Neuronal stem cell (in vitro differentiated cells): ENCODE data around the gene LRRC17.

Experiments used
- DNase-seq: peaks from one replicate; pipeline ENCODE4 v3.0.0-alpha.2; 2013; ENCODE audit warnings: low spot score
- H2AFZ ChIP-seq: one replicate; pipeline ENCODE4 v1.6.1; 2013; ENCODE audit warnings: mild to moderate bottlenecking, low read length, inconsistent platforms
- H2AK5ac ChIP-seq: 2 replicates; pipeline ENCODE4 v1.6.1; 2013; ENCODE audit warnings: low read depth, mild to moderate bottlenecking, inconsistent platforms, low read length, moderate library complexity, mixed read lengths
- H2BK120ac ChIP-seq: 2 replicates; pipeline ENCODE4 v1.6.1; 2013; ENCODE audit warnings: low read depth, mild to moderate bottlenecking, inconsistent platforms, low read length, moderate library complexity, mixed read lengths
- H2BK12ac ChIP-seq: one replicate; pipeline ENCODE4 v1.6.1; 2013; ENCODE audit warnings: low read length, inconsistent platforms
- H2BK15ac ChIP-seq: 2 replicates; pipeline ENCODE4 v1.6.1; 2013; ENCODE audit warnings: mild to moderate bottlenecking, low read length, inconsistent platforms, mixed read lengths
- H2BK5ac ChIP-seq: one replicate; pipeline ENCODE4 v1.6.1; 2013; ENCODE audit warnings: inconsistent platforms, mild to moderate bottlenecking, low read length, moderate library complexity
- H3K14ac ChIP-seq: one replicate; pipeline ENCODE4 v1.6.1; 2013; ENCODE audit warnings: low read length, inconsistent platforms
- H3K18ac ChIP-seq: 2 replicates; pipeline ENCODE4 v1.6.1; 2013; ENCODE audit warnings: low read length, inconsistent platforms
- H3K23ac ChIP-seq: 2 replicates; pipeline ENCODE4 v1.6.1; 2013; ENCODE audit warnings: low read depth, mild to moderate bottlenecking, mixed read lengths, low read length, inconsistent platforms; ENCODE audit not compliant: poor library complexity
- H3K27ac ChIP-seq: replicated peaks from 3 replicates; pipeline ENCODE4 v1.5.1; 2013; ENCODE audit warnings: low read length, inconsistent platforms
- H3K27me3 ChIP-seq, 3 experiments: 2 replicates each; pipeline ENCODE4 v1.6.1; 2013; ENCODE audit warnings: low read length in 3 of 3, mild to moderate bottlenecking in 2 of 3, inconsistent platforms in 1 of 3, low read depth in 1 of 3, mixed read lengths in 1 of 3, moderate library complexity in 1 of 3; ENCODE audit not compliant: control insufficient read depth in 3 of 3, insufficient read depth in 3 of 3
- H3K36me3 ChIP-seq, 2 donors: replicated peaks in 1 of 2; 2 replicates each; pipeline ENCODE4 v1.6.1; 2013; ENCODE audit warnings: low read length in 2 of 2; ENCODE audit not compliant: control insufficient read depth in 2 of 2, insufficient read depth in 2 of 2
- H3K4ac ChIP-seq: 2 replicates; pipeline ENCODE4 v1.6.1; 2013; ENCODE audit warnings: inconsistent platforms, mild to moderate bottlenecking, low read length, moderate library complexity
- H3K4me1 ChIP-seq, 2 donors: 1 replicate in 1 of 2; 2 replicates in 1 of 2; pipeline ENCODE4 v1.6.1; 2013; ENCODE audit warnings: low read length in 2 of 2, low read depth in 1 of 2; ENCODE audit not compliant: control insufficient read depth in 2 of 2, insufficient read depth in 1 of 2
- H3K4me2 ChIP-seq: one replicate; pipeline ENCODE4 v1.6.1; 2013; ENCODE audit warnings: mild to moderate bottlenecking, low read length, inconsistent platforms; ENCODE audit not compliant: insufficient read depth, poor library complexity, severe bottlenecking
- H3K4me3 ChIP-seq, 2 donors: 2 replicates each; pipeline ENCODE4 v1.5.1; 2013; ENCODE audit warnings: low read length in 2 of 2, mild to moderate bottlenecking in 2 of 2, inconsistent platforms in 1 of 2, moderate library complexity in 1 of 2
- H3K79me1 ChIP-seq: one replicate; pipeline ENCODE4 v1.6.1; 2013; ENCODE audit warnings: low read depth, mild to moderate bottlenecking, inconsistent platforms, low read length, moderate library complexity
- H3K9ac ChIP-seq: one replicate; pipeline ENCODE4 v1.6.1; 2013; ENCODE audit warnings: mild to moderate bottlenecking, low read depth, low read length, inconsistent platforms; ENCODE audit not compliant: poor library complexity
- H3K9me3 ChIP-seq, 2 donors: replicated peaks in 1 of 2; 2 replicates each; pipeline versions ENCODE3 to v1.6.1; 2013; ENCODE audit warnings: low read length in 2 of 2, mild to moderate bottlenecking in 2 of 2, inconsistent platforms in 1 of 2, low read depth in 1 of 2, mixed read lengths in 1 of 2, moderate library complexity in 1 of 2; ENCODE audit not compliant: control insufficient read depth in 2 of 2, insufficient read depth in 1 of 2
- H4K8ac ChIP-seq: one replicate; pipeline ENCODE4 v1.6.1; 2013; ENCODE audit warnings: low read depth, mild to moderate bottlenecking, inconsistent platforms, low read length, moderate library complexity
- H4K91ac ChIP-seq: one replicate; pipeline ENCODE4 v1.6.1; 2013; ENCODE audit warnings: low read length, low read depth, mild to moderate bottlenecking, inconsistent platforms; ENCODE audit not compliant: poor library complexity
- WGBS, 2 donors: extraction: QIAGEN DNeasy Blood & Tissue Kit; methylation state at CpG; one replicate each; pipeline ENCODE4 v1.1.7; 2013; ENCODE audit warnings: missing lambda C conversion rate in 2 of 2, mixed read lengths in 1 of 2; ENCODE audit not compliant: insufficient read length in 2 of 2, insufficient replicate concordance in 1 of 2; ENCODE audit errors: extremely low coverage in 2 of 2; 5-methylcytosine and 5-hydroxymethylcytosine counted together

Gene LRRC17

DNA sequence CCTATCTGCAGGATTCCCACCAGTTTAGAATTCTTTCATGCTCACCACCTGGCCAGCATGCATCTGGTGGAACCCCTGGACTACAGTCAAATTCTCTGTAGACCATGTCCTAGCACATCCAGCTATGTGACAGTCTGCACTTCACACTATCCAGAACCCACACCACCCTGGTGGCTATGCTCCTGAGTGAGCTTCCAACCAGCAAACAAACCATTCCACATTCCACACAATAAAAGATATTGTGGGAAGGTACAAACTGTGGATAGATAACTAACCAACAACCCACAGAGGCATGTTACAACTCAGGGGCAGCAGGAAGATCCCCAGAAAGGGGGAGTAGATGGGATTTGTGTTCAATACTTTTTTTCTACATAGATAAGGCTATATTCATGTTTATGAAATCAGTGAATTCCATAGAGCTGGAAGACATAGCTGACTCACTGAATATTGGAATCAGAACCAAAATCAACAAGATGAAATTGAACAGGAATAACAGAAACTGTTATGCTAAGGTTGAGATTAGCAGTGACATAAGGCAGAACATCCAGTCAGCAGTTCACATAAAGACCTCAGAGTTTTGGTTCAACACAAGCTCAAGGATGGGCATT is 72.5 kb downstream of the LRRC17 start:
- Histone ChIP-seq H3K79me1 (no peaks in the 10 kb centered on the region), H3K4me1 (no peaks in the 10 kb centered on the region), H3K4ac (no peak overlapping the region), H3K27me3 (no peaks in the 10 kb centered on the region), H2BK5ac (no peak overlapping the region), H3K9me3 (no peaks in the 10 kb centered on the region), H2BK15ac (no peak overlapping the region), H2AFZ (no peak overlapping the region), H3K23ac (no peak overlapping the region), H3K18ac (no peak overlapping the region), H3K4me2 (no peak overlapping the region), H3K14ac (no peak overlapping the region), H3K4me3 (peak overlapping the region in 1 of 2 donors; percentile 14), H3K36me3 (no peaks in the 10 kb centered on the region), H2AK5ac (no peak overlapping the region), H4K91ac (no peak overlapping the region), H2BK120ac (no peak overlapping the region), H4K8ac (no peak overlapping the region), H2BK12ac (no peak overlapping the region), H3K9ac (no peak overlapping the region), H3K27ac (no peak overlapping the region)
- no peak for DNase-seq

DNA sequence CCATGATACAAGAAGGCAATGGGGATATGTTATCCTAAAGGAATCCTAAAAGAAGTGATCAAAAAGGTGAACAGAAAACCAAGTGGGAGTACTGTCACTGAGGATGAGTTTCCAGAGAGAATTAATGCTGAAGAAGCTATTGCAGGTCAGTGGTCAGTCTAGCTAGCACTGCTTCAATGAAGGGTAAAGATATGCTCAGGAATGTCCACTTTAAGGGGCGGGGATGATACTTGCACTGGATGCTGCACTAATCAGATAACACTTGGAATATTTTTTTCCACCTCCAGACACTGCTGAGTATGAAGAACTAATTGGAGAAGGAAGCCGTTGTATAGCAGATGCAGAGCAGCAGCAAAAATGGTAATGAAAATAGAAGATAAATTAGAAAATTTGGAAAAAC is 75.3 kb downstream of the LRRC17 start:
- Histone ChIP-seq H3K36me3 (no peaks in the 10 kb centered on the region), H4K8ac (no peak overlapping the region), H2AK5ac (no peak overlapping the region), H3K9me3 (no peaks in the 10 kb centered on the region), H3K27me3 (no peaks in the 10 kb centered on the region), H3K4me3 (no peak overlapping the region), H3K4ac (no peak overlapping the region), H3K27ac (no peak overlapping the region), H2BK120ac (no peak overlapping the region), H3K4me2 (no peak overlapping the region), H2AFZ (no peak overlapping the region), H3K23ac (no peak overlapping the region), H3K9ac (no peak overlapping the region), H3K79me1 (no peaks in the 10 kb centered on the region), H2BK5ac (no peak overlapping the region), H4K91ac (no peak overlapping the region), H3K14ac (no peak overlapping the region), H2BK15ac (no peak overlapping the region), H3K18ac (no peak overlapping the region), H3K4me1 (no peaks in the 10 kb centered on the region), H2BK12ac (no peak overlapping the region)
- no peak for DNase-seq
- WGBS, 2 donors, result no CpG with 5 or more reads among the region's 2 CpGs

DNA sequence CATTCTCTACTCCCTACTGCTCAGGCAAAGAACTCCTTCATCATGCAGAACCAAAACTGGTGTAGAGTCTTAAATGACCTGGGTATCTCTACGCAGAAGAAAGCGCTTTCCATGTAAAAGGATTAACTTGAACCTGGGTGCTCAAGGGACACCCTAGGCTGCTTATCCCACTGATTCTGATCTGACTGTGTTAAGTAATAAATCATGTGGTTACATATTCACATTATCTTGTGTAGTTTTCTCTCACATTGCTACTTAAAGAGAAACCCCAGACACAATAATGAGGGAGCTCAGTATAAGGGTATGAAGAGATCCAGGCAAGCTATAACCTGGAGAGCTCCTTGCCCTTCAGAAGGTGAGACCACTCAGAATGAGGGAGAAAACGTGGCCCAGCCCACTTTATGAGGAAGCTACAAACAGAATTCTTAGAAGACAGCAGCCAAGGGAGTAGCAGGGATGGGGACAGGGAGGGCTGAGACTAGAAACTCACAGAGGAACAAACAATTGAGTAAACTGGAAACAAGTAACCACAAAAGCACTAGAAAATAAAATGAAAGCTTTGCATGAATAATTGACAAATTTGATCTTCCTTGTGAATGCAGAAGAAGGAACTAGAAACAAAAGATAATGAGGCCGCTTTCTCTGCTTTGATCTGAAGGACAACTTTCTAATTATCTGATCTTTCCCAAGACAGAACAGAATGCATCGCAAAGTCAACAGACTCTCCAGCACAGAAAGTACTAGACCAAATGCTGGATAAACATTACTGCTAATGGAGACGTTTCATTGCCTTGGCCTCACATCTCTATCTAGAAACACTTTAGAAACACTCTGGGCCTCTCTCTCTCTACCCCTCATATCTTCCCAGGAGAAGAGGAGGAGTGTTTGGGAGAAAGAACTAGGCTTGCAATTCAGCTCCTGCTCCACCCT is 76.1 kb downstream of the LRRC17 start:
- H4K91ac ChIP-seq, result no peak overlapping the region
- no peak overlapping the region for H3K9ac ChIP-seq
- no peak overlapping the region for H2BK120ac ChIP-seq
- no peak overlapping the region for H2BK12ac ChIP-seq
- no peak overlapping the region for H3K14ac ChIP-seq
- no peak overlapping the region for H3K27ac ChIP-seq
- no peak overlapping the region for H3K4me3 ChIP-seq
- H2AK5ac ChIP-seq, result no peak overlapping the region
- no peak overlapping the region for H2BK5ac ChIP-seq
- DNase-seq, result no peak
- H3K9me3 ChIP-seq, result no peaks in the 10 kb centered on the region
- H3K36me3 ChIP-seq, result no peaks in the 10 kb centered on the region
- no peaks in the 10 kb centered on the region for H3K27me3 ChIP-seq
- H3K4me2 ChIP-seq, result no peak overlapping the region
- H3K18ac ChIP-seq, result no peak overlapping the region
- no CpG with 5 or more reads among the region's 6 CpGs for WGBS, 2 donors
- no peaks in the 10 kb centered on the region for H3K4me1 ChIP-seq
- no peak overlapping the region for H3K4ac ChIP-seq
- H4K8ac ChIP-seq, result no peak overlapping the region
- no peak overlapping the region for H2AFZ ChIP-seq
- H3K23ac ChIP-seq, result no peak overlapping the region
- no peaks in the 10 kb centered on the region for H3K79me1 ChIP-seq
- no peak overlapping the region for H2BK15ac ChIP-seq

DNA sequence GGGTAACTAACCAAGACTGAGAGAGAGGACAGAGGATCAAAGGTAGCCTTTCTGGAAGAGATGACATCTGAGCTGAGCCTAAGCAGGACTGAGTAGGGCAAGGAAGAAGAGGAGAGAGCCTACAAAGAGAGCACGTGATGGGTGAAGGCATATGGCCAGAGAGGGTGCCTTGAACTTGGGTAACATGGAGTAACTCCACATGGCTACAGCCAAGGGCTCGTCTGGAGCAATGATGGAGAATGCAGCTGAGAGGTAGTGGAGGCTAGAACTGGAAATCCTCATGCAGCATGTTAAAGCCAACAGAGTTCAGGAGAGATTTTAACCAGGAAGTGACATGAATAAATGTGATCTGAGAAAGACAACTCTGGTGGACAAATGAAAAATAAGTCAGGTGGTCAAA is 77.8 kb downstream of the LRRC17 start:
- H3K9me3 ChIP-seq, result no peaks in the 10 kb centered on the region
- H3K4me3 ChIP-seq, result no peak overlapping the region
- no peak overlapping the region for H2AFZ ChIP-seq
- H3K4me1 ChIP-seq, result no peaks in the 10 kb centered on the region
- H3K14ac ChIP-seq, result no peak overlapping the region
- no peaks in the 10 kb centered on the region for H3K27me3 ChIP-seq
- no peak overlapping the region for H3K23ac ChIP-seq
- H2BK15ac ChIP-seq, result no peak overlapping the region
- WGBS, 2 donors, result no CpG with 5 or more reads among the region's 2 CpGs
- no peak overlapping the region for H4K91ac ChIP-seq
- DNase-seq, result no peak
- no peak overlapping the region for H3K27ac ChIP-seq
- no peak overlapping the region for H3K18ac ChIP-seq
- H2BK12ac ChIP-seq, result no peak overlapping the region
- H4K8ac ChIP-seq, result no peak overlapping the region
- H2BK5ac ChIP-seq, result no peak overlapping the region
- no peaks in the 10 kb centered on the region for H3K79me1 ChIP-seq
- no peak overlapping the region for H2BK120ac ChIP-seq
- H2AK5ac ChIP-seq, result no peak overlapping the region
- no peaks in the 10 kb centered on the region for H3K36me3 ChIP-seq
- H3K4ac ChIP-seq, result no peak overlapping the region
- H3K4me2 ChIP-seq, result no peak overlapping the region
- no peak overlapping the region for H3K9ac ChIP-seq
